ENCODE measurements around the gene PRICKLE2.

Gene PRICKLE2

GRCh38 chr3:64247991-64248646, 22.9 kb upstream of the PRICKLE2 start:
- DNase-seq = no peak

DNA sequence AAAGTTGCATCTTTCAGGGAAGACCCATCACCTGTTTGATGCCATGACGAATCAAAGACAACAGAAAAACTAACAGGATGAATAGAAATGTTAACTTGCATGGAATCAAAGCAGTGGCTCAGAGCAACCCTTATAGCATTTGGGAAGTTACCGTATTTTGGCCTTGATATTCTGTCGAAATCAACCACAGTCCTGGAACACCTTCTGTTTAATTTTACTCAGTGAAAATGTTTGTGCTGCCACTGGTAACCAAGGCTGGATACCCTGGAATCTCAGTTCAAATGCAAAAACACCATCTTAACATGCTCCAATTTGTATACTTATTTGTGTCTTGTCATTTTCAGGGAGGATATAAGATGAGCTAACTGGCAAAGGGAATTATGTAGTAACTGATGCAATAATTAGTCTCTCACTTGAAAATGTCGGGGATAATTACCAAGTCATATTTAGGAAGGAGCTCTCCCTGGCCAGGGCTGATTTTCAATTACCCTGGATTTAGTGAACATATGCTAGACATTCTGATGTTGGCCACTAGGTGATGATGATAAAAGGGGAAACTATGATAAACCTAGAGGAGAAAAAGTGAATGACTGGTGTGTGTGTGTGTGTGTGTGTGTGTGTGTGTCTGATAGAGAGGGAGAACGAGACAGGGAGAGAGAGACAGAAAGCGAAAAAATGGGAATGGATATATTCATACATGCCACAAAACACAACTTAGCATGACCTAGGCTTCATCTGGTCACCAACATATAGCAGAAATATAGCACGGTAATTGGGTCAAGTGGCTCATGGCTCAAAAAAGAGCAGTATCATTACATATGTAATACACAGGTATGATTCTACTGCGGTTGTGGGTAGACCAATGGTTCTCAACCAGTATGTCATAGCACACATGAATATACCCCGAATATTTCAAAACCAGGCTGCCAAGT, 19.0 kb upstream of the PRICKLE2 start:
- DNase-seq = no peak

GRCh38 chr3:64242435-64242834, 17.2 kb upstream of the PRICKLE2 start:
- no peak for DNase-seq

GRCh38 chr3:64240959-64241358, 15.7 kb upstream of the PRICKLE2 start:
- no peak for DNase-seq

DNA sequence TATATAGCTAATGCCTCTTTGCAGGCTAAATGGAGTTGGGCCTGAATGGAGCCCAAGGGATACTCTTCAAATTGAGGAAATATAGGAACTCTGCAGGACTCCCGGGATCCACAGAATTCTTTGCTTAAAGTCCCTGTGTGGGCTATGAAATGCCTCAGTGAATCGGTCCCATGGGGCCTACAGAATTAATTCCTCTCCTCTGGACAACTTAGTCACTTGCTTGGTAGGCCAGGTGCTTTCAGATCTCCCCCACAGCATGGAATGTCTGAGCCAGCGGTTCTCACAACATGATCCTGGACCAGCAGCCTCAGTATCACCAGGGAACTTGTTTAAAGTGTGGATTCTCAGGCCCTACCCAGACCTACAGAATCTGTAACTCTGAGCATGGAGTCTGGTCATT, 15.1 kb upstream of the PRICKLE2 start:
- no peak for DNase-seq

DNA sequence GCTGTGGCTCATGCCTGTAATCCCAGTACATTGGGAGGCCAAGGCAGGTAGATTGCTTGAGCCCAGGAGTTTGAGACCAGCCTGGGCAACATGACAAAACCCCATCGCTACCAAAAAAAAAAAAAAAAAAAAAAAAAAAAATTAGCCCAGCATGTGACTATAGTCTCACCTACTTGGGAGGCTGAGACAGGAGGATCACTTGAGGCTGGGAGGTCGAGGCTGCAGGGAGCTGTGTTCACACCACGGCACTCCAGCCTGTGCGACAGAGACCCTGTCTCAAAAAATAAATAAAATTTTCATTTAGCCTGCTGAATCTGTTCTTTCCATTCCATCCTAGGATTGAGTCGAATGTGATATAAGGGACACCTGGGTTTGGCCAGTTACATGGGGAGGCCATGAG, 14.6 kb upstream of the PRICKLE2 start:
- no peak for DNase-seq

DNA sequence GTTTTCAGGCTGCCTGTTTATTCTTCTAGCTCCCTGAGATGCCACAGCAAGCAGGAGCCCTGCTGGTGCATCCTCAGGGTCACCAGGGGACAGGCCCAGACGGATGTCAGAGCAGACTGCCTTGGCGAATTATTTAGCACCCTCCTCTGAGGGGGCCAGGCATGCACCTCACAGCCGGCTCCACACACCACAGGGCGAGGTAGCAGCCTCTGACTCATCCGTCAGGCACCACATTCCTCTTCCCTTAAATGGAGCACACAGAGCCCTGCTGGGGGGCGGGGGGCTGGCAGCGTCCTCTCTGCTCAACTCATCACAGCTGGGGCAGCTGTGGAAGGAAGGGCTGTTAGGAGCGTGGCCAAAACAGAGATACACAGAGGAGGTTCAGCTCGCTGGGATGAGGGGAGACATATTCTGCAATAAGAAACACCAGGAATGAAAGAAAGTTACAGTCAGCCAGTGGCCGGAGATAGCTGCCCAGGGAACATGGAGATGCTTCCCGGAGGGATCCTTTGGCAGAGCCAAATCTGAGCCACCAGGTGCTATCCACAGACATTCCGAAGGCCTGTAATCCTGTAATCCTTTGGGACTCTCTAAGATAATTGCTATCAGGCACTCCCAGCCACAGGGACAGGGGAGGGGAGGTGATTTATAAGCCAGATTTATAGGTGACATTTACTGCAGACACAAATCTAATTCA, 13.9 kb upstream of the PRICKLE2 start:
- no peak for DNase-seq

- no peak for DNase-seq
Observed at GRCh38 chr3:64237083-64237482, 11.8 kb upstream of the PRICKLE2 start.

DNA sequence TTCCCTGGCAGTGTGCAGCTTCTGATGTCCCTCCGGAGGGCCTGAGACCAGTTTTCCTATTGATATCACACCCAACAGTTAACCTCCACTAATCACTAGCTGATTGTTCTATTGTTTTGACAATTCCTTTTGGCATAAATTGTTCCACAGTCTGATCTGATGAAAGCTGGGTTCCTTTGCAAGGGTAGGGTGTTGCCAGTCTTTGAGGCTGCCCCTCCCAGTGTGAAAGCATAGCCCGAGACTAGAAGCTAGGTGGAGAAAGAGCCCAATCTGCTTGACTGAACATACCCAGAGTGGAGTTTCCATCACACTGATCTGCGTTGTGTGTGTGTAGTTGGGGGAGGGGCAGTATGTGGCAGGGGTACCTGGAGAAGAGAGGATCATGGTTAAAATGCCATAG, 10.3 kb upstream of the PRICKLE2 start:
- no peak for DNase-seq

- no peak for DNase-seq
Observed at GRCh38 chr3:64234571-64234970, 9.3 kb upstream of the PRICKLE2 start.

DNA sequence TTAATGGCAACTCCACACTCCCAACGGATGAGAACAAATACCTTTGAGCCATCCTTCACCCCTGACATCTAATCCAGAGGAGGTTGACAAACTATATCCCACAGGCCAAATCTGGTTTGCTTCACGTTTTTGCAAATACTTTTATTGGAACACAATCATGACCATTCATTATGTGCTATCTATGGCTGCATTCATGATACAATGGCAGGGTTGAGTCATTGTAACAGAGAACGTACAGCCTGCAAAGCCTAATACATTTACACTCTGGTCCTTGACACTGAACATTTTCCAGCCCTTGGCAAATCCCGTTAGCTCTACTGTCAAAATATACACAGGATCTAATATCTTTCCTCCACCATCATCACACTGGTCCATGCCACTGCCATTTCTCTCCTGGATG, 7.6 kb upstream of the PRICKLE2 start:
- DNase-seq = no peak

- no peak for DNase-seq
Observed at GRCh38 chr3:64229903-64230302, 4.6 kb upstream of the PRICKLE2 start.

GRCh38 chr3:64228110-64228509, 2.8 kb upstream of the PRICKLE2 start:
- no peak for DNase-seq

DNA sequence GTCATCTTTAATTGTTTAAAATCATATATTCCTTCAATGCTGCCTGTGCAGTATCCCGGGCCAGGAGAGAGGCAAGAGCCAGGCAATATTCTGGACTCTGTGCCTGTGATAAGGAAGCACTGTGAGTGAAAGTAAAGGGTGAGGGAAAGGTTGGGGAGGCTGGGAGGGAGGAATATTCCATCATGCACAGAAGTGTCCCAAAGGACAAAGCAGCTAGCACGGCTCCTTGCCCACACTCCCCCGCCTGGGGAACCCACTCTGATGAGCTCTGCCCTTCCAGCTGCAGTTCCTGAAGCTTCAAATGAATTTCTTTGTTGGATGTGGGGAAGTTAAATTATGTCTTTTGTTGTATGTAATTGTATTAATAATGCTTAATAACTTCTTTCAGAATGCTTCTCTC, 1.5 kb upstream of the PRICKLE2 start:
- no peak for DNase-seq

DNA sequence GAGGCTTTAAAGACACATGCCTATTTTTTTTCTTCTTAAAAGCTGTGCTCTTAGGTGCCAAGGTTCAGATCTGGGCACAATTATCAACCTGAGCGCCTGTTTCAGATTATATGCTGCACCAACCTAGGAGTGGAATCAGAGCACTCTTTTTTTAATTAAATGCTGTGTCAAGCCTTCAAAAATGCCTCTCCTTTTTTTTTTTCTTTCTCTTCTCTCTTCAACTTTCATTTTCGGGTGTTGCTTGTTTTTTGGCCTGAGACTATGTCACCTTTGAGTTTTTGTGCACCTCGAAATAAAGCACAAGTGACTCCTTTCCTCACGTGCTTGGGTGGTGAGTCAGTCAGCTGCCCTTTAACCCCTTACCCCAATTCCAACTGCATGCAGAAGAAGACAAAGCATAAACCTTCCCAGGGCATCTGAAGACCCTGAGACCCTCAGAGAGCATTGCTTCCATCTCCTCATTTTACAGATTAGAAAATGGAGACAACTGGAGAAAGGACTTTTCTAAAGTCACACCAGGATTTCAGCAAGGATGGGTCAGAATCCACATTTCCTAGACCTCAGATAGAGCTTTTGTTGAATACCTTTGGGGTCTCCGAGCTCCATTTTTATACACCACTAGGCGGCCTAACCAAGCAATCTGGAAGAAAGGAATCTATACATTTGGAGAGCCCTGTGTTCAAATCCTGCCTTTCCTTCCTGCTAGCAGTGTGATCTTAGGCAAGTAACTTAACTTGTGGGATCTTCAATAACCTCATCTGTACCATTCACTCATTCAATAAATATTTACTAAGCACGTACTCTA, 631 bp upstream of the PRICKLE2 start:
- DNase-seq = no peak

- DNase-seq = no peak
Observed at GRCh38 chr3:64223791-64224745, 1.2 kb downstream of the PRICKLE2 start.

DNA sequence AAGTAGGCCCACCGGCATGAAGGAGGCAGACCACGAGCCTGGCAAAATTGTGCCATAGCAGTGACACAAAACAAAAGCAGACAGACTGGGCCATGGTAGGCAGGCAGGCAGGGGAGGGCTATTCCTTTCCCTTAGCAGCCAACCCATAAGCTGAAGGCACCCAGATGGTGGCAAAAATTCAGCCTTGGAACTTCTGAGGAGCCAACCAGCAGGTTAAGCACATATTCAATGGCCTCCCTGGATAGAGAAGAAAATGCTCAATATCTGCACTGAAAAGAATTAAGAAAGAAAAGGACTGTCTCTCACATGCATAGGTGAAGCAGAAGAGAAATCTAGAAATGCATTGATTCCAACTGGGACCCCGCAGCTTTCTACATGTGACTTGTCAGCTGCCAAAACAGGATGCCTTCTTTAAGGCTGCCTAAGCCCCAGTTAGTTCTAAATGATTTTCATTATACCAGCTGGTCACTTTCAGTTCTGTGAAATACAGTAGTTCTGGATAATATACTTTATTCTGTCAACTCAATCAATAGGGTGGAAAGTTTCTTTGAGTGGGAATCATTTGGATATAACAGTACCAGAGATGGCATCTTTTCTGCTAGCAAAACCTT, 2.7 kb downstream of the PRICKLE2 start:
- DNase-seq = no peak

DNA sequence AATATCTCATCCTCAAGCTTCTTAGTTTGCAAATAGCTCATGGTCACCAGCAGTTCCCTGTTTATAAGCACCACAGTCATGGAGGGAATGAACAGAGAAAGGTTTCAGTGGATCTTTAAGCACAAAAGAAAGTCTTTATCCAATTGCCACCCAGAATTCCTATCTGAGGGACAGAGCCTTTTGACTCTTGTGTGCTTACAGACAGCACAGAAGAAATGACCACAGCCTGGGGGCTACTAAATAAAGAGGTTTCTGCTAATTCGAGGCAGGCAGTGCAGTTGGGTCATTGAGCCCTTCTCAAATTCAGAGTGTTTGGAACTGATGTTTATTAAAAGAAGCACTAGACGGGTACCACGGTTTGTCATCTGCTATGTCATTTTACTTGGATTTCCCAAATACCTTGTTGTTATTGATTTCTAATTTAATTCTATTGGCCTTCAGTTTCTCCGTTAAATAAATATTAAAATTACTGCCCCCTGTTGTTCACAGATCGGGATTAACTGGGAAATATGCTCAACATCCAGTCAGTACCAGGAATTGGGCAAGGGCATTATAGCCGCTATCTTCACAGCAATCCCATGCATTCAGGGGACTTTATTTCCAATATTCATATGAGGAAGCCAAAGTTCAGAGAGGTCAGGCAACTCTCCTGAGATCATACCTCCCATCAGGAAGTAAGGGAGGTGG, 3.6 kb downstream of the PRICKLE2 start:
- DNase-seq = no peak

- no peak for DNase-seq
Observed at GRCh38 chr3:64220161-64220914, 4.9 kb downstream of the PRICKLE2 start.

- DNase-seq = no peak
Observed at GRCh38 chr3:64218746-64219145, 6.5 kb downstream of the PRICKLE2 start.

Measured in DMS153 (cell line).